GM04503 (cell line): ENCODE measurements around the gene TMEM45A.
A peak's percentile ranks its signal among the peaks of the same experiment; 100 is the strongest.
"Not testable (repeated sequence)": the region's sequence is repeated elsewhere in the genome, so short reads cannot be mapped to it uniquely, and the experiment has no call there.

Experiments used
- DNase-seq: peaks from one replicate; pipeline ENCODE4 v3.0.0-alpha.2; 2012; ENCODE audit warnings: low read depth

Gene TMEM45A

GRCh38 chr3:100492059-100493006 lies at the start of gene TMEM45A:
TMEM45A (plus strand) TSS chr3:100492619; CDS start chr3:100555212, 62,593 bp downstream.
- DNase-seq, result peak; percentile 74

GRCh38 chr3:100443690-100444089 lies 48.7 kb upstream of the TMEM45A start:
- DNase-seq, result no peak

GRCh38 chr3:100447067-100447466 lies 45.4 kb upstream of the TMEM45A start:
- not testable (repeated sequence) for DNase-seq

GRCh38 chr3:100448079-100448478 lies 44.3 kb upstream of the TMEM45A start:
- no peak for DNase-seq

- no peak for DNase-seq
Observed at GRCh38 chr3:100449214-100449613, 43.2 kb upstream of the TMEM45A start.

- DNase-seq, result no peak
Observed at GRCh38 chr3:100454677-100455076, 37.7 kb upstream of the TMEM45A start.

- no peak for DNase-seq
Observed at GRCh38 chr3:100455841-100456550, 36.4 kb upstream of the TMEM45A start.

- no peak for DNase-seq
Observed at GRCh38 chr3:100456745-100457144, 35.7 kb upstream of the TMEM45A start.

- no peak for DNase-seq
Observed at GRCh38 chr3:100457811-100458210, 34.6 kb upstream of the TMEM45A start.

- no peak for DNase-seq
Observed at GRCh38 chr3:100458814-100459213, 33.6 kb upstream of the TMEM45A start.

GRCh38 chr3:100463002-100463401 lies 29.4 kb upstream of the TMEM45A start:
- DNase-seq, result peak; percentile 22

GRCh38 chr3:100463646-100464155 lies 28.7 kb upstream of the TMEM45A start:
- no peak for DNase-seq

GRCh38 chr3:100465892-100466777 lies 26.3 kb upstream of the TMEM45A start:
- no peak for DNase-seq

- DNase-seq, result no peak
Observed at GRCh38 chr3:100467133-100467532, 25.3 kb upstream of the TMEM45A start.

- DNase-seq, result no peak
Observed at GRCh38 chr3:100468676-100469075, 23.7 kb upstream of the TMEM45A start.

GRCh38 chr3:100470951-100471350 lies 21.5 kb upstream of the TMEM45A start:
- no peak for DNase-seq

GRCh38 chr3:100471444-100471843 lies 21.0 kb upstream of the TMEM45A start:
- DNase-seq, result no peak

- DNase-seq, result not testable (repeated sequence)
Observed at GRCh38 chr3:100477851-100478360, 14.5 kb upstream of the TMEM45A start.

GRCh38 chr3:100478521-100478920 lies 13.9 kb upstream of the TMEM45A start:
- not testable (repeated sequence) for DNase-seq

- no peak for DNase-seq
Observed at GRCh38 chr3:100480081-100480480, 12.3 kb upstream of the TMEM45A start.

GRCh38 chr3:100482176-100482575 lies 10.2 kb upstream of the TMEM45A start:
- no peak for DNase-seq

GRCh38 chr3:100483529-100483928 lies 8.9 kb upstream of the TMEM45A start:
- DNase-seq, result no peak
